Liver (tissue), 3 donors: ENCODE data around the gene GDF2.

ENCODE experiments used
- CTCF ChIP-seq: fragments of 150-350 bp; IDR thresholded peaks from 2 replicates; pipeline ENCODE4 v1.5.1; 2017; ENCODE audit warnings: improper control_type of control experiment, low read depth, low read length; ENCODE audit not compliant: missing input control
- EGR1 ChIP-seq, 2 donors: IDR thresholded peaks; 2 replicates each; pipeline ENCODE4 v1.6.1; 2016 to 2018; ENCODE audit warnings: antibody characterized with exemption in 2 of 2, low read depth in 2 of 2
- FOXA1 ChIP-seq: IDR thresholded peaks from 2 replicates; pipeline ENCODE4 v1.6.1; 2016; ENCODE audit warnings: antibody characterized with exemption
- GABPA ChIP-seq, 2 donors: IDR thresholded peaks in 1 of 2; conservative IDR thresholded peaks in 1 of 2; 2 replicates each; pipeline ENCODE4 v1.6.1; 2016; ENCODE audit warnings: antibody characterized with exemption in 2 of 2, mild to moderate bottlenecking in 1 of 2, moderate library complexity in 1 of 2
- HNF4A ChIP-seq, 2 donors: conservative IDR thresholded peaks; 2 replicates each; pipeline ENCODE4 v1.6.1; 2016; ENCODE audit warnings: antibody characterized with exemption in 2 of 2, mild to moderate bottlenecking in 2 of 2
- HNF4G ChIP-seq: IDR thresholded peaks from 2 replicates; pipeline ENCODE4 v1.6.1; 2016; ENCODE audit warnings: antibody characterized with exemption
- MAX ChIP-seq: IDR thresholded peaks from 2 replicates; pipeline ENCODE4 v1.6.1; 2016; ENCODE audit warnings: antibody characterized with exemption
- NR2F2 ChIP-seq: IDR thresholded peaks from 2 replicates; pipeline ENCODE4 v1.6.1; 2016; ENCODE audit warnings: antibody characterized with exemption
- REST ChIP-seq: IDR thresholded peaks from 2 replicates; pipeline ENCODE4 v1.6.1; 2016; ENCODE audit warnings: antibody characterized with exemption, mild to moderate bottlenecking
- RXRA ChIP-seq, 2 donors: IDR thresholded peaks; 2 replicates each; pipeline ENCODE4 v1.6.1; 2017 to 2018; ENCODE audit warnings: antibody characterized with exemption in 2 of 2, mild to moderate bottlenecking in 1 of 2
- YY1 ChIP-seq: IDR thresholded peaks from 2 replicates; pipeline ENCODE4 v1.6.1; 2016; ENCODE audit warnings: antibody characterized with exemption, mild to moderate bottlenecking
- ZBTB33 ChIP-seq: IDR thresholded peaks from 2 replicates; pipeline ENCODE4 v1.6.1; 2016; ENCODE audit warnings: antibody characterized with exemption
- donor health status: healthy.
- donor health status: healthy.

GRCh38 chr10:47287805-47288204, 34.4 kb upstream of the GDF2 start:
- TF ChIP-seq CTCF: no peak
- no peak for TF ChIP-seq REST
- TF ChIP-seq ZBTB33: no peak
- TF ChIP-seq GABPA (IDR thresholded peaks at IDR 0.05 in 1 of 2, conservative IDR thresholded peaks at IDR 0.05 in 1 of 2): no peak
- no peak for TF ChIP-seq MAX
- TF ChIP-seq HNF4A (conservative IDR thresholded peaks at IDR 0.05): no peak
- TF ChIP-seq EGR1 (IDR thresholded peaks at IDR 0.05; ENCODE audit: low read depth in 2 of 2): no peak
- TF ChIP-seq YY1: no peak
- no peak for TF ChIP-seq NR2F2
- TF ChIP-seq HNF4G: no peak
- TF ChIP-seq RXRA (IDR thresholded peaks at IDR 0.05): no peak
- TF ChIP-seq FOXA1: no peak
